Left ventricle myocardium inferior (tissue), 1 donor: ENCODE data around the gene KIAA1755. TPM values are rescaled to one million over a fixed set of nuclear protein-coding genes. Genes with fewer than 3 reads are reported as not detected.

Experiments
- DNase-seq: peaks from one replicate; pipeline ENCODE4 v3.0.0-alpha.2; 2020
- H3K27ac ChIP-seq: fragments of 200-600 bp; replicated peaks from 2 replicates; pipeline ENCODE4 v1.8.0; 2021
- H3K27me3 ChIP-seq: fragments of 200-600 bp; 2 replicates; pipeline ENCODE4 v1.8.0; 2021; ENCODE audit warnings: low read depth
- H3K36me3 ChIP-seq: fragments of 200-600 bp; 2 replicates; pipeline ENCODE4 v1.8.0; 2021
- H3K4me1 ChIP-seq: fragments of 200-600 bp; 2 replicates; pipeline ENCODE4 v1.8.0; 2021
- H3K4me3 ChIP-seq: fragments of 200-600 bp; 2 replicates; pipeline ENCODE4 v1.8.0; 2021; ENCODE audit warnings: mild to moderate bottlenecking, moderate library complexity
- H3K9me3 ChIP-seq: fragments of 200-600 bp; replicated peaks from 2 replicates; pipeline ENCODE4 v1.8.0; 2021
- CTCF ChIP-seq: fragments of 200-600 bp; IDR thresholded peaks from 2 replicates; pipeline ENCODE4 v1.8.0; 2021; ENCODE audit warnings: antibody characterized with exemption, mild to moderate bottlenecking, borderline replicate concordance
- intact Hi-C: fragments of 100-400 bp; cut with micrococcal nuclease; formaldehyde crosslinking; loops from one replicate; pipeline ENCODE4 v1.11.0; 2022
- total RNA-seq: library from RNA; stranded (reverse); fragmentation: NEBNext Ultra II Directional; extraction: Animal tissue kit (Norgen Biotek cat#: 25700); gene quantifications from one replicate; pipeline ENCODE4 v1.2.1, GENCODE V29; 2021
- donor health status: DM: no; HTN: yes; CAD: no; lungs with severe emphysema.

The KIAA1755 gene
- total RNA-seq, 1 donor from 2014 or later, result 7.1 TPM

GRCh38 chr20:38162878-38163875 is 97.4 kb downstream of the KIAA1755 start:
- peaks cover 78% of the 10 kb centered on the region for H3K4me1 ChIP-seq
- peak overlapping the region; percentile 81 for H3K4me3 ChIP-seq
- no peaks in the 10 kb centered on the region for H3K27me3 ChIP-seq
- peak overlapping the region; percentile 93 for H3K27ac ChIP-seq
- DNase-seq, result no peak
- intact Hi-C loops, result no loop called here
- no peak for TF ChIP-seq CTCF
- peaks cover 26% of the 10 kb centered on the region for H3K36me3 ChIP-seq
- H3K9me3 ChIP-seq, result no peaks in the 10 kb centered on the region

GRCh38 chr20:38162149-38162548 is 98.4 kb downstream of the KIAA1755 start:
- Histone ChIP-seq H3K27ac (peak overlapping the region; percentile 93), H3K9me3 (no peaks in the 10 kb centered on the region), H3K27me3 (no peaks in the 10 kb centered on the region), H3K4me1 (peaks cover 82% of the 10 kb centered on the region), H3K4me3 (peak overlapping the region; percentile 81), H3K36me3 (peaks cover 30% of the 10 kb centered on the region)
- intact Hi-C loops, result no loop called here
- no peak for DNase-seq
- TF ChIP-seq CTCF, result no peak

- peak overlapping the region; percentile 81 for H3K4me3 ChIP-seq
- H3K27me3 ChIP-seq, result no peaks in the 10 kb centered on the region
- no peak for TF ChIP-seq CTCF
- H3K9me3 ChIP-seq, result no peaks in the 10 kb centered on the region
- H3K27ac ChIP-seq, result peak overlapping the region; percentile 93
- peaks cover 30% of the 10 kb centered on the region for H3K36me3 ChIP-seq
- intact Hi-C loops, result no loop called here
- DNase-seq, result no peak
- H3K4me1 ChIP-seq, result peaks cover 89% of the 10 kb centered on the region
These were observed 99.1 kb downstream of the KIAA1755 start for GRCh38 chr20:38161412-38161774.

Other genes starting within 250 kb of the KIAA1755 start
- gene TTI1, start 227.3 kb downstream of the KIAA1755 start, total RNA-seq, result 12.1 TPM
- 58.9 TPM for gene RPRD1B, start 227.0 kb downstream of the KIAA1755 start, total RNA-seq
- gene TGM2, start 95.5 kb downstream of the KIAA1755 start, total RNA-seq, result 846 TPM
- not detected for gene BPI, start 43.4 kb upstream of the KIAA1755 start, total RNA-seq
- 0.19 TPM for gene LBP, start 85.7 kb upstream of the KIAA1755 start, total RNA-seq
- gene SNHG17, start 174.6 kb upstream of the KIAA1755 start, total RNA-seq, result 5.1 TPM
- gene RALGAPB, start 212.1 kb upstream of the KIAA1755 start, total RNA-seq, result 21.4 TPM